ENCODE measurements around the gene TMOD3. TPM values are rescaled to one million over a fixed set of nuclear protein-coding genes. Genes with fewer than 3 reads are reported as not detected.
A peak's percentile ranks its signal among the peaks of the same experiment; 100 is the strongest.

The TMOD3 gene
- total RNA-seq, 1 experiment from 2014 or later: 54.4 TPM

DNA sequence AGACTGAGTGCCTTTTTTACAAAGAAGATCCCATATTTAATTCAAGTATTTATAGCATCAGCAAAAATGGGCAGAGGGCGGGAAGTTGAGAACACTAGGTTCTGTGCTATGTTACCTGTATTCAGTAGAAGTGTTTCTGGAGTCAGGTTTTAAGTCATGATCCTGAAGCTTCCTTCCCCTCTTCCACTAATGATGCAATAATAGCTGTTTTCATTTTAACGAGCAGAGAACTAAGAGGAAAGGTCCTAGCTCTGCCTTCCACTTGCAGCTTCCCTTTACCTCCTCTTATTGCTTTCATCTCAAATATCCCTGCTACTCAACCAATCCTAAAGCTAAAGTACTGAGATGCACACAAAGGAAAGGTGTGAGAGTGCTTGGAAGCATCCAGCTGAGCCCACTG, 16.9 kb upstream of the TMOD3 start:
- no peaks in the 10 kb centered on the region for H3K27me3 Mint-ChIP-seq (ENCODE audit: insufficient read depth, unreplicated experiment)
- H3K36me3 ChIP-seq (ENCODE audit: control insufficient read depth, insufficient read depth, low read length): no peaks in the 10 kb centered on the region
- ChIA-PET CTCF (no interaction called here), POLR2A (no interaction called here)
- no peak overlapping the region for H3K27ac Mint-ChIP-seq (ENCODE audit: unreplicated experiment)
- intact Hi-C loops (cut with micrococcal nuclease; ENCODE audit: unreplicated experiment): no loop called here
- H3K4me1 Mint-ChIP-seq (ENCODE audit: low read depth, unreplicated experiment): peaks cover 9% of the 10 kb centered on the region
- H3K36me3 Mint-ChIP-seq (ENCODE audit: insufficient read depth, unreplicated experiment): no peaks in the 10 kb centered on the region
- no peak overlapping the region for H3K4me3 Mint-ChIP-seq (ENCODE audit: unreplicated experiment)
- no peaks in the 10 kb centered on the region for H3K9me3 Mint-ChIP-seq (ENCODE audit: unreplicated experiment)
- no peaks in the 10 kb centered on the region for H3K9me3 ChIP-seq
- H3K4me1 ChIP-seq: peaks cover 10% of the 10 kb centered on the region; the same call in 1 of the 2 replicates
- H3K4me3 ChIP-seq (ENCODE audit: low read depth, low read length): no peak overlapping the region
- BruUV-seq (replicated peaks): no TSS peak
- no peak for DNase-seq
- TF ChIP-seq, protein P1, sequence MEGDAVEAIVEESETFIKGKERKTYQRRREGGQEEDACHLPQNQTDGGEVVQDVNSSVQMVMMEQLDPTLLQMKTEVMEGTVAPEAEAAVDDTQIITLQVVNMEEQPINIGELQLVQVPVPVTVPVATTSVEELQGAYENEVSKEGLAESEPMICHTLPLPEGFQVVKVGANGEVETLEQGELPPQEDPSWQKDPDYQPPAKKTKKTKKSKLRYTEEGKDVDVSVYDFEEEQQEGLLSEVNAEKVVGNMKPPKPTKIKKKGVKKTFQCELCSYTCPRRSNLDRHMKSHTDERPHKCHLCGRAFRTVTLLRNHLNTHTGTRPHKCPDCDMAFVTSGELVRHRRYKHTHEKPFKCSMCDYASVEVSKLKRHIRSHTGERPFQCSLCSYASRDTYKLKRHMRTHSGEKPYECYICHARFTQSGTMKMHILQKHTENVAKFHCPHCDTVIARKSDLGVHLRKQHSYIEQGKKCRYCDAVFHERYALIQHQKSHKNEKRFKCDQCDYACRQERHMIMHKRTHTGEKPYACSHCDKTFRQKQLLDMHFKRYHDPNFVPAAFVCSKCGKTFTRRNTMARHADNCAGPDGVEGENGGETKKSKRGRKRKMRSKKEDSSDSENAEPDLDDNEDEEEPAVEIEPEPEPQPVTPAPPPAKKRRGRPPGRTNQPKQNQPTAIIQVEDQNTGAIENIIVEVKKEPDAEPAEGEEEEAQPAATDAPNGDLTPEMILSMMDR (IDR thresholded peaks at IDR 0.05; ENCODE audit: insufficient read depth in 1 of 2, low read depth in 1 of 2, low read length in 1 of 2, severe bottlenecking in 1 of 2, unreplicated experiment in 1 of 2): no peak
- no peaks in the 10 kb centered on the region for H3K27me3 ChIP-seq (replicated peaks; ENCODE audit: control insufficient read depth, insufficient read depth, low read length)

DNA sequence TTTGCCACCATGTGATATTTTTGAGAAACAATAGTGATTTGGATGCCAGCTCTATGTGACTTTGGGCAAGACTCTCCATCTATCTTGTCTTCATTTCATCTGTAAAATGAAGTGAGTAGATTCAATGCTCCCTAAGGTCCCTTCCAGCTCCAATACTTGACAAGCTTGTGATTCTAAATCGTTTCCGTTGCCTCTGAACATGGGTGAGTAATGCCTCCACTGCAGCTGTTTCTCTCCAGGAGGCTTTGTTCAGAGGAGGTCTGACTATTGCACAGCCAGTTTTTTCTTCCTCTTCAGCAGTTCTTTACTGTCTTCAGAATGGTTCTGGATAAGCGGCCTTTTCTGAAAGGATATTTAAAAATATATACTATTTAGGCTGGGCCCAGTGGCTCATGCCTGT, 14.8 kb upstream of the TMOD3 start:
- no peaks in the 10 kb centered on the region for H3K27me3 ChIP-seq (replicated peaks; ENCODE audit: control insufficient read depth, insufficient read depth, low read length)
- TF ChIP-seq, protein P1 (IDR thresholded peaks at IDR 0.05; ENCODE audit: insufficient read depth in 1 of 2, low read depth in 1 of 2, low read length in 1 of 2, severe bottlenecking in 1 of 2, unreplicated experiment in 1 of 2): no peak
- DNase-seq: no peak
- ChIA-PET CTCF (no interaction called here), POLR2A (no interaction called here)
- no peaks in the 10 kb centered on the region for H3K36me3 ChIP-seq (ENCODE audit: control insufficient read depth, insufficient read depth, low read length)
- H3K36me3 Mint-ChIP-seq (ENCODE audit: insufficient read depth, unreplicated experiment): no peaks in the 10 kb centered on the region
- H3K4me3 Mint-ChIP-seq (ENCODE audit: unreplicated experiment): no peak overlapping the region
- intact Hi-C loops (cut with micrococcal nuclease; ENCODE audit: unreplicated experiment): no loop called here
- no TSS peak for BruUV-seq (replicated peaks)
- peaks cover 10% of the 10 kb centered on the region; the same call in 1 of the 2 replicates for H3K4me1 ChIP-seq
- H3K9me3 ChIP-seq: no peaks in the 10 kb centered on the region
- peaks cover 5% of the 10 kb centered on the region for H3K9me3 Mint-ChIP-seq (ENCODE audit: unreplicated experiment)
- no peak overlapping the region for H3K4me3 ChIP-seq (ENCODE audit: low read depth, low read length)
- H3K27ac Mint-ChIP-seq (ENCODE audit: unreplicated experiment): no peak overlapping the region
- peaks cover 9% of the 10 kb centered on the region for H3K4me1 Mint-ChIP-seq (ENCODE audit: low read depth, unreplicated experiment)
- no peaks in the 10 kb centered on the region for H3K27me3 Mint-ChIP-seq (ENCODE audit: insufficient read depth, unreplicated experiment)

DNA sequence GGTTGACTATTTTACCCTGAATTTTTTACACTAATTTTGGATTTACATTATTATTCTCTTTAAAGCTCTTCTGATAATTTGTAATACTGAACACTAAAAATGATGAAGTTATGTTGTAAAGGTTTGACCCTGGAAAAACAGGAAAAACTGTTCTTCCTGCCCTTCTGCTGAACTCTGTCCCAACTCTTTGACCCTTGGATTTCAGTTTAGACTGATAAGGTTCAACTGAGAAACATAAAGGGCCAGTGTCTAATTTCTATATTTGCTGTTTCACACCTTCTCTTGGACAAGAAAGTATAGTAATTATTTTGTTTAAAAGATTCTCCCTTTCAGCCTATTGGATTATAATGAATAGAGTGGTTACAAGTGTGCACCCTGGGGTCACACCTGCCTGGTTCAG, 12.8 kb upstream of the TMOD3 start:
- no peaks in the 10 kb centered on the region for H3K27me3 ChIP-seq (replicated peaks; ENCODE audit: control insufficient read depth, insufficient read depth, low read length)
- H3K4me3 ChIP-seq (ENCODE audit: low read depth, low read length): no peak overlapping the region
- TF ChIP-seq, protein P1 (IDR thresholded peaks at IDR 0.05; ENCODE audit: insufficient read depth in 1 of 2, low read depth in 1 of 2, low read length in 1 of 2, severe bottlenecking in 1 of 2, unreplicated experiment in 1 of 2): no peak
- Mint-ChIP-seq H3K4me1 (ENCODE audit: low read depth, unreplicated experiment) (peaks cover 9% of the 10 kb centered on the region), H3K27ac (ENCODE audit: unreplicated experiment) (no peak overlapping the region), H3K9me3 (ENCODE audit: unreplicated experiment) (peaks cover 23% of the 10 kb centered on the region), H3K36me3 (ENCODE audit: insufficient read depth, unreplicated experiment) (peaks cover 5% of the 10 kb centered on the region), H3K27me3 (ENCODE audit: insufficient read depth, unreplicated experiment) (no peaks in the 10 kb centered on the region), H3K4me3 (ENCODE audit: unreplicated experiment) (no peak overlapping the region)
- H3K36me3 ChIP-seq (ENCODE audit: control insufficient read depth, insufficient read depth, low read length): no peaks in the 10 kb centered on the region
- ChIA-PET POLR2A (no interaction called here), CTCF (no interaction called here)
- 0 out of 2 replicates have a peak, but pooled peaks cover 3% of the 10 kb centered on the region for H3K9me3 ChIP-seq
- DNase-seq: peak in 1 of 2 experiments; percentile 23
- no TSS peak for BruUV-seq (replicated peaks)
- peaks cover 10% of the 10 kb centered on the region; the same call in 1 of the 2 replicates for H3K4me1 ChIP-seq
- intact Hi-C loops (cut with micrococcal nuclease; ENCODE audit: unreplicated experiment): no loop called here

Measured in Caco-2 (cell line).